ENCODE measurements around the gene NKX2-3.
A peak's percentile ranks its signal among the peaks of the same experiment; 100 is the strongest.

The NKX2-3 gene

DNA sequence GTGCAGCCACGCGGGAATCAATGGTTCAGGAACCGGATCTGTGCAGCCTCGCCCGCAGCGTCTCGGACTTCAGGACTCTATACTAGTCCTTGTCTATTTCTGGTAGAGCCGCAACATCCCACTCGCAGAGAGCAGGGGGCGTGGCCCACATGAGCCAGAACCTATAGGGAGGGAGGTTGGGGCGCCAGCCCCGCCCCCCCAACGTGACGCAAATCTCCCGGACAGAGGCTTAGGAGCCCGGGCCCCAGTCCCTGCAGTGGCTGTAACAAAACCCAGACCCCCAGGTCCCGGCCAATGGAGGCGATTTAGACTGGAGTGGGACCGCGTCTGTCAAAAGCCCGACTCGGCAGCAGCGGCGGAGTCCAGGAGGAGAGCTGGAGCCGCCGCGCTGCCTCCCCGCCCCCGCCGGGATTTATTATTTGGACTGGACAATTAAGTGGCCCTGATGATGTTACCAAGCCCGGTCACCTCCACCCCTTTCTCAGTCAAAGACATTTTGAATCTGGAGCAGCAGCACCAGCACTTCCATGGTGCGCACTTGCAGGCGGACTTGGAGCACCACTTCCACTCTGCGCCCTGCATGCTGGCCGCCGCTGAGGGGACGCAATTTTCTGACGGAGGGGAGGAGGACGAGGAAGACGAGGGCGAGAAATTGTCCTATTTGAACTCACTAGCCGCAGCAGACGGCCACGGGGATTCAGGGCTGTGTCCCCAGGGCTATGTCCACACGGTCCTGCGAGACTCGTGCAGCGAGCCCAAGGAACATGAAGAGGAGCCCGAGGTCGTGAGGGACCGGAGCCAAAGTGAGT, at the start of gene NKX2-3:
Gene NKX2-3 (plus strand): TSS at position 256 of the 809 bp plus-strand sequence. CDS start 190 bp downstream, at position 446.
- Histone ChIP-seq H3K36me3 (ENCODE audit: control insufficient read depth in 1 of 2, insufficient read depth in 2 of 2, low read length in 2 of 2) (no peaks in the 10 kb centered on the region), H3K4me1 (ENCODE audit: control insufficient read depth in 1 of 2, insufficient read depth in 2 of 2, low read length in 2 of 2) (peaks cover 3 to 21% of the 10 kb centered on the region in 2 donors), H3K27ac (ENCODE audit: low read length) (peak within 1 kb of the TSS; percentile 80), H3K27me3 (ENCODE audit: low read depth, low read length) (peaks cover 63% of the 10 kb centered on the region), H3K9me3 (ENCODE audit: control insufficient read depth in 1 of 2, low read length in 2 of 2) (no peaks in the 10 kb centered on the region), H3K4me3 (ENCODE audit: low read depth in 1 of 2, low read length in 2 of 2) (peak within 1 kb of the TSS; percentile 74 to 90)

DNA sequence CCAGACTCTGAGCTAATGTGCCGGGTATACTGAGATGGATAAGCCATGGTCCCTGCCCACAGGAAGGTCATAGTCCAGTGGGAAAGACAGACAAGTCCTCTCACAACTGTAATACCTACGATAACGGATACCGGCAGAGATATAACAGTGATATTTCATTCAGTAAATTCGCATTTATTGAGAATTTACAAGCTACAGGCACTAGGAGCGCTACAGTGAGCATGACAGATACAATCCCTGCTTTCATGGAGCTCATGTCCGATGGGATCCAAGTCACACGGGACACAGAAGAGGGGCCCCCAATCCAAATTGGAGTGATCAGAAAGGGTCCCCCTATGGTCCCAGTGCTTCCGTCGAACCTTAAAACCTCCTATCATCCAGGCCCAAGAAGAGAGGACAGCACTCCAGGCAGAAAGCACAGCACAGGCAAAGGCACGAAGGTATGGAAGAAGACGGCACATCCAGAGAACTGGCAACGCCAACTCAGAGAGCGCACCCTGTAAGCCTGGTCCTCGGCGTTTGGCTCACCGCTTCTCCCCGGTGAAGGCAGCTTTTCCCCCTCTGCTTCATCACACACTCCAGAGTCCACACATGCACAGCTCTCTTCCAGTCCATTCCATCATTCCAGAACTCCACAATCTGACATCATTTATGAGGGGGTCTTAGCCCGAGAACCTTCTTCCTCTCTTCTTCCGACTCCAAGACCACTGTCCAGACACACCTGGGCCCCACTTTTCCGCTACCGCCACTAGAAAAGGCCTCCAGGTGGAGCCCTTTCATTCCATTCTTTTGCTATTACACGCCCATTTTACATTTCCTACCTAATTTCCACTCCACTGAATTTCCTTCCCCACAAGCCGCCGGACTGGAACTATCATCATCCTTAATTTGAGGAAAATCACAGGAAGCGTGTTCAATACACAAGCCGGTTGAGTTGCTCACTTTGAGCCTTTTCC, 47.8 kb upstream of the NKX2-3 start:
- H3K36me3 ChIP-seq (ENCODE audit: control insufficient read depth in 1 of 2, insufficient read depth in 2 of 2, low read length in 2 of 2): no peaks in the 10 kb centered on the region
- no peak overlapping the region for H3K27ac ChIP-seq (ENCODE audit: low read length)
- H3K9me3 ChIP-seq (ENCODE audit: control insufficient read depth in 1 of 2, low read length in 2 of 2): no peaks in the 10 kb centered on the region
- H3K4me3 ChIP-seq (ENCODE audit: low read depth in 1 of 2, low read length in 2 of 2): no peak overlapping the region
- H3K27me3 ChIP-seq (ENCODE audit: low read depth, low read length): no peaks in the 10 kb centered on the region
- H3K4me1 ChIP-seq (ENCODE audit: control insufficient read depth in 1 of 2, insufficient read depth in 2 of 2, low read length in 2 of 2): no peaks in the 10 kb centered on the region

DNA sequence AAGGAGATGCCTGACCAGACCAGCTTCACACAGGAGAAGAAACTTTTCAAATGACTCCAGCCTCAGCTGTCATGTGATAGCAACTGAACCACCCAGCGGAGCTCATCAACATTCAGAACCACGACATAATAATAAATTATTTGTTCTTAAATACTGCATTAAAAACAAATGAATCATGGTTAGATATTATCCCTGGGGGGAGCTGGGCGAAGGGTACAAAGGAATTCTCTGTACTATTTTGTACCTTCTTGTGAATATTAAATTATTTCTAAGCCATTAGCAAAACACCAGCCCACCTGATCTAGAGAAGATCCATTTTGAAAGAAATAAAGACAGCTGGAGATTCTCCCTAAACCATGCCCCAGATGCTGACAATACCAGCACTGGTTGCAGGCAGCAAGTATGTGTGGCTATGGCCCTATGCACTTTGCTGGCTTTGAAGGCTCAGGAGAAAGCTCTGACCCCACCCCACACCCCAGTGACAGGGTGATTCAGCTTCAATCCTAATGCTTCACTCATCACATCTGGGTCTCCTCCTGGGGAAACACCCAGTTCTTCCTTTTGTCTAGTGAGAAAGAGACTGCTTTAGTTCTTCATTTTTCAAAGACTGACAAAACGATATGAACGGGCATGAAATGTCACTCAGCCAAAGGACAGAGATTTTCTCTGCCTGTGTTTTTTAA, 45.5 kb upstream of the NKX2-3 start:
- no peak overlapping the region for H3K4me3 ChIP-seq (ENCODE audit: low read depth in 1 of 2, low read length in 2 of 2)
- no peaks in the 10 kb centered on the region for H3K4me1 ChIP-seq (ENCODE audit: control insufficient read depth in 1 of 2, insufficient read depth in 2 of 2, low read length in 2 of 2)
- no peaks in the 10 kb centered on the region for H3K27me3 ChIP-seq (ENCODE audit: low read depth, low read length)
- no peaks in the 10 kb centered on the region for H3K36me3 ChIP-seq (ENCODE audit: control insufficient read depth in 1 of 2, insufficient read depth in 2 of 2, low read length in 2 of 2)
- no peak overlapping the region for H3K27ac ChIP-seq (ENCODE audit: low read length)
- no peaks in the 10 kb centered on the region for H3K9me3 ChIP-seq (ENCODE audit: control insufficient read depth in 1 of 2, low read length in 2 of 2)

DNA sequence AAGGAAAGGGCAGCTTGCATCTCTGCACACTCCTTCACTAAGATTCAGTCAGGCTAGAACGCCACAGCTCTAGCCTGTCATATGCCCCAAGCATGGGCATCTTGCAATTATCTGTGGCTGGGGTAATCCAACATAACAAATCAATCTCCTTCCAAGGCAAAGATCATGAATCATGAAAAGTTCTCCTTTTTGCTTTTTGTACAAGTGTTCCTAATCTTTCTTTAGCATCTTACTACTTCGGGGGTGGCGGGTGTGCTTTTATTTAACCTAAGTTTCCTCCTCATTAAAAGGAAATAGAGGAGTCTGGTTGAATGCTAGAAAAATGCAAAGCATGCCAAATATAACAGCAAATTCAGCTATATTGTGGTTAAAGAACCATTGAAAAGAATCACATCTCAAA, 43.5 kb upstream of the NKX2-3 start:
- Histone ChIP-seq H3K4me3 (ENCODE audit: low read depth in 1 of 2, low read length in 2 of 2) (no peak overlapping the region), H3K27ac (ENCODE audit: low read length) (no peak overlapping the region), H3K36me3 (ENCODE audit: control insufficient read depth in 1 of 2, insufficient read depth in 2 of 2, low read length in 2 of 2) (no peaks in the 10 kb centered on the region), H3K4me1 (ENCODE audit: control insufficient read depth in 1 of 2, insufficient read depth in 2 of 2, low read length in 2 of 2) (no peaks in the 10 kb centered on the region), H3K9me3 (ENCODE audit: control insufficient read depth in 1 of 2, low read length in 2 of 2) (no peaks in the 10 kb centered on the region), H3K27me3 (ENCODE audit: low read depth, low read length) (no peaks in the 10 kb centered on the region)

DNA sequence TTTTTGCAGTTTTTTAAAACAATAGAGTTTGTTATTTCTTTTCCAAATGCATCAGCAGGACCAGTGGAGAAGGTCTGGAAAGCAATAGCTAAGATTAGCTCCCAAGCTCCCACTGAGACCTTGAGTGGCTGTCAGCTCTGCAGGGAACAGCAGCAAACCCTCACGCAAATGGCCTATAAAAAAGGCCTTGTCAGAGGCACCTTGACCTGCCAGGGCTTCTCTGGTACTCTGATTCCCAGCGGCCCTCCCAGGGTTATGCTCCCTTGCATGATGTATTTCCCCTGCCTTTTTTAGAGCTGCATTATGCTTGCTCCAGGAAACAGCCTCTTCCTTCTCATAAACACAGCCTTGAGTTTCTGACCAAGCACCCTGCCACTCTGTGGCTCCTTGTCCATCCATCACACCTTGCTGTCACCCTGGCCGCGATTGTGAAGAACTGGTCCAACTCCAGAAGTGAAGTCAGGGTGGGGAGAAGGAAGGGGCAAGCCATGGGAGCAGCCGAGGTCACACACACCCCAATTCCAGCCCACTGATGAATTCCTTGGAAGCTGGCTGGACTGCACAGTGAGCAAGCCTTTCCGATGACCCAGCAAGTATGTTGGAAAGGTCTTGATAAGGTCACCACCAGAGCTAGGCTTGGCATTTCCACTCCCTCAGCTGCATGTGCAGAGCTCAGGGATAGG, 35.3 kb upstream of the NKX2-3 start:
- H3K27ac ChIP-seq (ENCODE audit: low read length): no peak overlapping the region
- no peak overlapping the region for H3K4me3 ChIP-seq (ENCODE audit: low read depth in 1 of 2, low read length in 2 of 2)
- no peaks in the 10 kb centered on the region for H3K4me1 ChIP-seq (ENCODE audit: control insufficient read depth in 1 of 2, insufficient read depth in 2 of 2, low read length in 2 of 2)

DNA sequence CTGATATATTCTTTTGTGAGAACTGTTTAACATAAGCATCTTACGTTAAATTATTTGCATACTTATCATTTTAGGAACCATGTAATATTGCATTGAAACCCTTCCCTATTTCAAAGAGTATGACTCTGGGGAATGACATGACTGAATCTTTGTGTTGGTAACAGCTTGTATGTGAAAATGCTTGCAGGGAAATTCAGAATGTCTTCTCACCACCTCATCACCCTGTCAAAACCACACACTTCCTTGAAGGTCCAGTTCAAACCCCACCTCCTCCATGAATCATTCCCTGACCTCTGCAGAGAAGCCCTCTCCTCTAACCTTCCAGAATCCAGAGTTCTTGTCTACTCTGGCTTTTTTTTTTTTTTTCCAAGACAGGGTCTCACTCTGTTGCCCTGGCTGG, 26.3 kb upstream of the NKX2-3 start:
- Histone ChIP-seq H3K27ac (ENCODE audit: low read length) (no peak overlapping the region), H3K36me3 (ENCODE audit: control insufficient read depth in 1 of 2, insufficient read depth in 2 of 2, low read length in 2 of 2) (no peaks in the 10 kb centered on the region), H3K27me3 (ENCODE audit: low read depth, low read length) (no peaks in the 10 kb centered on the region), H3K4me1 (ENCODE audit: control insufficient read depth in 1 of 2, insufficient read depth in 2 of 2, low read length in 2 of 2) (no peaks in the 10 kb centered on the region), H3K4me3 (ENCODE audit: low read depth in 1 of 2, low read length in 2 of 2) (no peak overlapping the region), H3K9me3 (ENCODE audit: control insufficient read depth in 1 of 2, low read length in 2 of 2) (no peaks in the 10 kb centered on the region)

More for the DNA sequence above, 35.3 kb upstream of the NKX2-3 start:
- H3K9me3 ChIP-seq (ENCODE audit: control insufficient read depth in 1 of 2, low read length in 2 of 2): peaks cover 7 to 10% of the 10 kb centered on the region in 2 donors
- H3K36me3 ChIP-seq (ENCODE audit: control insufficient read depth in 1 of 2, insufficient read depth in 2 of 2, low read length in 2 of 2): no peaks in the 10 kb centered on the region
- no peaks in the 10 kb centered on the region for H3K27me3 ChIP-seq (ENCODE audit: low read depth, low read length)

DNA sequence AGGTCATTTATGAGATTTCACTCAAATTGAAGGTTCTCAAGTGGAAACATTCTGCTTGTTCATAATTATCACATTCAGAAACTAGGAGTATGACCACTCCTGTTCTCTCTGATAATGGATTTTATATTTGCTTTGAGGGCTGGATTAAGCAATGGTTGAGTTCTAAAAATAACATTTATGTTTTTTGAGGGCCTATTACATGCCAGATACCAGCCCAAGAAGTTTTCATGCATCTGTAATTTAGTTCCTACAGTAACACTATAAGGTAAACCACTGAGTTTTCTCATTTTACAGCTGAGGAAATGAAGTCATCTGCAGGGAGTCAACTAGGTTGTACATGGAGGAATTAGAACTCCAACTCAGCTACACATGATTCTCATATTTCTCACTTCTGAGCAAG, 25.5 kb upstream of the NKX2-3 start:
- no peaks in the 10 kb centered on the region for H3K36me3 ChIP-seq (ENCODE audit: control insufficient read depth in 1 of 2, insufficient read depth in 2 of 2, low read length in 2 of 2)
- H3K4me3 ChIP-seq (ENCODE audit: low read depth in 1 of 2, low read length in 2 of 2): no peak overlapping the region
- H3K27ac ChIP-seq (ENCODE audit: low read length): no peak overlapping the region
- H3K9me3 ChIP-seq (ENCODE audit: control insufficient read depth in 1 of 2, low read length in 2 of 2): no peaks in the 10 kb centered on the region
- H3K4me1 ChIP-seq (ENCODE audit: control insufficient read depth in 1 of 2, insufficient read depth in 2 of 2, low read length in 2 of 2): no peaks in the 10 kb centered on the region
- no peaks in the 10 kb centered on the region for H3K27me3 ChIP-seq (ENCODE audit: low read depth, low read length)

DNA sequence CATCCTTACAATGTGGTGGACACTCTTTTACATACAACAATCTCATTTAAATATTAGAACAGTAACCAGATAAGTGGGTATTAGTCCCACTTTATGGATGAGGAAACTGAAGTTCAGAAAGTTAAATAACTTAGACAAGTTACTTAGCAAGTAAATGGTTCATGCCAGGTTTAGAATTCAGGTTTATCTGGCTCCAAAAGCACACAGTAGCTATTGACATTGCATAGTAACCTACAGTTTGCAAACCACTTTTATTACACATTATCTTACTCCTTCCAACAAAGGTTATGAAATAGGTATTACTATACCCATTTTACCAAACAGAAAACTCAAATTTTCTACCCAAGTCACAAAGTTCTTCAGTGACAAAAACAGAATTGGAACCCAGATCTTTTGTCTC, 19.7 kb upstream of the NKX2-3 start:
- Histone ChIP-seq H3K9me3 (ENCODE audit: control insufficient read depth in 1 of 2, low read length in 2 of 2) (no peaks in the 10 kb centered on the region), H3K36me3 (ENCODE audit: control insufficient read depth in 1 of 2, insufficient read depth in 2 of 2, low read length in 2 of 2) (no peaks in the 10 kb centered on the region), H3K27ac (ENCODE audit: low read length) (no peak overlapping the region), H3K4me3 (ENCODE audit: low read depth in 1 of 2, low read length in 2 of 2) (no peak overlapping the region), H3K4me1 (ENCODE audit: control insufficient read depth in 1 of 2, insufficient read depth in 2 of 2, low read length in 2 of 2) (no peaks in the 10 kb centered on the region), H3K27me3 (ENCODE audit: low read depth, low read length) (no peaks in the 10 kb centered on the region)

DNA sequence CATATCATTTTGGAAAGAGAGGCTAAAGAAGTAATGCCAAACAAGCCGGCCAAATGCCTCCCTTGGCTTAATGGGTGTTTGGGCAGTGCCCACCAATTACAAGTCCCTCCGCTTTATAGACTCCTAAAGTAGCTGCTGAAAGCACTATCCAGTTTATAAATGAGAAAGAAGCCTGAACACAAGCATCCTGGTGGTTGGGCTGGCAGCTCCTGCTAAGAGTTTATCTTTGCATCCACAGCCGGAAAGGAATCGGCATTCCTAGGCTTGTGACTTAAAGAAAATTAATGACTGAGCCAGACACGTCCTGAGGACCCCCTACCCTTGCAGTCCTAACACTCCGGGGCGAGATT, 13.1 kb upstream of the NKX2-3 start:
- Histone ChIP-seq H3K4me1 (ENCODE audit: control insufficient read depth in 1 of 2, insufficient read depth in 2 of 2, low read length in 2 of 2) (peaks cover 8 to 19% of the 10 kb centered on the region in 2 donors), H3K9me3 (ENCODE audit: control insufficient read depth in 1 of 2, low read length in 2 of 2) (no peaks in the 10 kb centered on the region), H3K4me3 (ENCODE audit: low read depth in 1 of 2, low read length in 2 of 2) (peak overlapping the region; percentile 33 to 63), H3K27ac (ENCODE audit: low read length) (peak overlapping the region; percentile 37), H3K27me3 (ENCODE audit: low read depth, low read length) (peaks cover 21% of the 10 kb centered on the region), H3K36me3 (ENCODE audit: control insufficient read depth in 1 of 2, insufficient read depth in 2 of 2, low read length in 2 of 2) (no peaks in the 10 kb centered on the region)

DNA sequence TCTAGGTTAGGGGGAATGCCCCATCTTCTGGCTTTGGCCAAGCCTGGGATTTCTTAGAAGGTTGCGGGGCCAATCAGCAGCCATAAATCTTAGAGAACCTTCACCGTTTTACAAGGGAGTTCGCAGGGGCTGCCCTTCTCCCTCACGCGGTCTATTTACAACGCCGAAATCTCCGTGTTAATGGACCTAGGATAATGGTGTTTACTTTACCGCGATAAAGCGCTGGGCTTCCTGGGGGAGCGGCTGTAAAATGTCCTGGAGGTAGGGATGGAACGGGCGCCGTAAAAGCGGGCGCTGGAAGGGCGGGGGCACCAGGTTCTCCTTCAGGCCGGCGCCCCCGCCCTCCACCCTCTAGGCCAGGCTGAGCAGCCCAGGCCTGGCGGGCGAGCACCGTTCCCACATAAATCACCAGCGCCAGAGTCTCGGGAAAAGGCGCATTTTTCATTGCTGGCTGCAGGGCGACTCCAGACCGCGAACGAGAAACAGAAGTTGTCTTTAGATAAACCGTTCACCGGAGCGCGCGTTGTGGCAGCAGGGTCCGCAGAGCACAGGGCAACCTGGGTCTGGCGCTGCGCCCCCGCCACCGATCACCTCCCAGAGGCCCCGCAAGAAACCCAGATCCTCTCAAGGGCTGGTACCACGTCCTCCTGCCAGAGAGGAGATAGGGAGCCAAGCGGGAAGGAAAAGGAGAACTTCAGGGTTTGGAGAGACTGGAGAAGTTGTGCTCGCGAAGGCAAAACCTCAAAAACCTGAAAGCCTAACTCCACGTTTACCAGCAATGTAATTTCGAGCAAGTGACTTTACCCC, 12.5 kb upstream of the NKX2-3 start:
- H3K27ac ChIP-seq (ENCODE audit: low read length): peak overlapping the region; percentile 37
- H3K27me3 ChIP-seq (ENCODE audit: low read depth, low read length): peaks cover 21% of the 10 kb centered on the region
- no peaks in the 10 kb centered on the region for H3K9me3 ChIP-seq (ENCODE audit: control insufficient read depth in 1 of 2, low read length in 2 of 2)
- peaks cover 8 to 24% of the 10 kb centered on the region in 2 donors for H3K4me1 ChIP-seq (ENCODE audit: control insufficient read depth in 1 of 2, insufficient read depth in 2 of 2, low read length in 2 of 2)
- peak overlapping the region; percentile 33 to 63 for H3K4me3 ChIP-seq (ENCODE audit: low read depth in 1 of 2, low read length in 2 of 2)
- H3K36me3 ChIP-seq (ENCODE audit: control insufficient read depth in 1 of 2, insufficient read depth in 2 of 2, low read length in 2 of 2): no peaks in the 10 kb centered on the region

Data from muscle layer of duodenum (tissue), 2 donors.